Naive thymus-derived CD8-positive, alpha-beta T cell (primary cell): ENCODE results near the gene CD70. TPM values are rescaled to one million over a fixed set of nuclear protein-coding genes. Genes with fewer than 3 reads are reported as not detected.
"Not testable (repeated sequence)": the region's sequence is repeated elsewhere in the genome, so short reads cannot be mapped to it uniquely, and the experiment has no call there.

Experiments used
- ATAC-seq, 2 donors: fragments of 150-1000 bp; cut with Tn5 transposase in 1 of 2; sonication (Bioruptor Pico), chemical (Tn5 transposase) in 1 of 2; 1 replicate in 1 of 2; 2 replicates in 1 of 2; pipeline ENCODE4 v1.10.0; 2021; ENCODE audit warnings: mild to moderate bottlenecking in 2 of 2, moderate library complexity in 2 of 2
- POLR2A ChIA-PET: fragments of 350-600 bp; sonication (Branson Sonifier 250); formaldehyde crosslinking; loops from one replicate; lab custom pipeline; 2021; ENCODE audit warnings: antibody characterized with exemption; lab: Charles Lee
- DNase-seq, 10 donors: peaks; one replicate each; pipeline versions ENCODE4 v3.0.0 to v3.0.0-alpha.2; 2020 to 2022
- H3K27ac Mint-ChIP-seq, 10 donors: one replicate each; pipeline ENCODE4 v1.8.0; 2020 to 2022; ENCODE audit warnings: mild to moderate bottlenecking in 10 of 10, mixed read lengths in 10 of 10, moderate library complexity in 4 of 10, inconsistent platforms in 1 of 10
- H3K27me3 Mint-ChIP-seq, 5 donors: one replicate each; pipeline ENCODE4 v1.8.0; 2021 to 2022; ENCODE audit warnings: mixed read lengths in 5 of 5
- H3K36me3 Mint-ChIP-seq, 3 donors: one replicate each; pipeline ENCODE4 v1.8.0; 2020 to 2022; ENCODE audit warnings: mixed read lengths in 3 of 3, mild to moderate bottlenecking in 2 of 3, inconsistent platforms in 1 of 3
- H3K4me1 Mint-ChIP-seq, 4 donors: one replicate each; pipeline ENCODE4 v1.8.0; 2021 to 2022; ENCODE audit warnings: mixed read lengths in 4 of 4
- H3K4me3 Mint-ChIP-seq, 10 donors: one replicate each; pipeline ENCODE4 v1.8.0; 2020 to 2022; ENCODE audit warnings: mild to moderate bottlenecking in 10 of 10, mixed read lengths in 10 of 10, moderate library complexity in 6 of 10, inconsistent platforms in 1 of 10
- H3K9me3 Mint-ChIP-seq, 9 donors: one replicate each; pipeline ENCODE4 v1.8.0; 2020 to 2022; ENCODE audit warnings: mixed read lengths in 9 of 9, mild to moderate bottlenecking in 3 of 9, inconsistent platforms in 1 of 9, moderate library complexity in 1 of 9
- polyA plus RNA-seq, 3 donors: library from polyadenylated mRNA; unstranded; fragments of 300-500 nt; fragmentation: Illumina TruSeq; gene quantifications; one replicate each; pipeline ENCODE4 v1.2.3, GENCODE V29; 2021
- total RNA-seq, 8 experiments: library from RNA in 2 of 8; stranded (reverse) in 2 of 8; gene quantifications; one replicate each; pipeline ENCODE4 v1.2.3 and lab custom pipeline; 2021 to 2026

Gene CD70
- total and polyA plus RNA-seq, 5 experiments from 2014 or later = 0.90 TPM; not detected in 4

GRCh38 chr19:6579450-6580178 lies 11.3 kb downstream of the CD70 start:
- POLR2A ChIA-PET = no interaction called here
- DNase-seq (no peak), ATAC-seq (no peak)
- no peaks in the 10 kb centered on the region for H3K9me3 Mint-ChIP-seq
- H3K4me1 Mint-ChIP-seq = peaks cover 0 to 2% (median 0%) of the 10 kb centered on the region in 4 donors
- H3K27me3 Mint-ChIP-seq = peaks cover 0 to 4% (median 0%) of the 10 kb centered on the region in 5 donors
- no peaks in the 10 kb centered on the region for H3K36me3 Mint-ChIP-seq
- no peak overlapping the region for H3K27ac Mint-ChIP-seq
- H3K4me3 Mint-ChIP-seq = no peak overlapping the region

DNA sequence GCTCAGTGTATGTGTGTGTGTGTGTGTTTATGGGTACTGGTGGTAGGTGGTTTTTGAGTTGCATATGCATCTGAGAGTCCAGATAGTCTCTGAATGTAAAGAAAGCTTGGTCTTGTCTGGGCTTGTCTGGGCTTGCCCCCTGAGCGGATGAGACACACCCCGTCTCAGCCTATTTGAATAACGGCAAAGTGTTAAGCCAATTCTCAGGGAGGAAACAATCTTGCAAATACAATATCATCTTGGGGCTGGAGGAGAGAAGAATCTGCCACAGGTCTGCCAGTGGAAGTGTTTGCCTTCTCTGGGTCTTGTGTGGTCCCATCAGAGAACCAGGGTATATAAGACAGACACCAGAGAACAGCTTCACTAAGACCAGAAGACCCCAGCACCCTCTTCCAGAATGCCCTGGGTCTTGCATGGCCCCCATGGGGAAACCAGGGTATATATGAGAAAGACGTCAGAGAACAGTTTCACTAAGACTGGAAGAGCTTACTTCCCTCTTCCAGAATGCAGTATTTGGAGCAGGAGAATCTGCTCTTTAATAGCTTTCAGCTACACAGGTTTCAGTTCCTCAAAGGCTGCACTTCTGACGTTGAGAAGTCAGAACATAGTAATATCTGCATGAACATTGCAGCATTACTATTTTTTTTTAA lies 13.3 kb downstream of the CD70 start:
- no peaks in the 10 kb centered on the region for H3K9me3 Mint-ChIP-seq
- DNase-seq (peak in 1 of 10 donors; percentile 13), ATAC-seq (peak in 1 of 2 donors; percentile 41)
- no peak overlapping the region for H3K4me3 Mint-ChIP-seq
- peaks cover 0 to 4% (median under 1%) of the 10 kb centered on the region in 5 donors for H3K27me3 Mint-ChIP-seq
- POLR2A ChIA-PET = no interaction called here
- H3K36me3 Mint-ChIP-seq = no peaks in the 10 kb centered on the region
- peaks cover 0 to 2% (median 0%) of the 10 kb centered on the region in 4 donors for H3K4me1 Mint-ChIP-seq
- no peak overlapping the region for H3K27ac Mint-ChIP-seq

DNA sequence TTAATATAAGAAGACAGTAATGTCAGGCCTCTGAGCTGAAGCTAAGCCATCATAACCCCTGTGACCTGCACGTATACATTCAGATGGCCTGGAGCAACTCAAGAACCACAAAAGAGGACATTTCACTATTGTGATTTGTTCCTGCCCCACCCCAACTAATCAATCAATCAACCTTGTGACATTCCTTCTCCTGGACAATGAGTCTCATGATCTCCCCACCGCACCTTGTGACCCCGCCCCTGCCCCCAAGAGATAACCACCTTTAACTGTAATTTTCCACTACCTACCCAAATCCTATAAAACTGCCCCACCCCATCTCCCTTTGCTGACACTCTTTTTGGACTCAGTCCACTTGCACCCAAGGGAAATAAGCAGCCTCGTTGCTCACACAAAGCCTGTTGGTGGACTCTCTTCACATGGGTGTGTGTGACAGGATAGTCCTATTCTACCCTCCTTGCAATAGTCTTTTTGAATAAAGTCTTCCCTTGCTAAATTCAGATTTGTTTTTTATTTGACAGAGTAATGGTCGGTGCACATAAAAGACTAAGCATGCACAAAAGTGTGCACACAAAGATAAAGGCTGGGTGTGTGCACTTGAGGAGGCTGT lies 14.0 kb downstream of the CD70 start:
- ATAC-seq (no peak), DNase-seq (no peak)
- POLR2A ChIA-PET = no interaction called here
- no peak overlapping the region for H3K4me3 Mint-ChIP-seq
- peaks cover 0 to 2% (median 0%) of the 10 kb centered on the region in 4 donors for H3K4me1 Mint-ChIP-seq
- no peak overlapping the region for H3K27ac Mint-ChIP-seq
- H3K36me3 Mint-ChIP-seq = no peaks in the 10 kb centered on the region
- peaks cover 0 to 6% (median 3%) of the 10 kb centered on the region in 5 donors for H3K27me3 Mint-ChIP-seq
- H3K9me3 Mint-ChIP-seq = peaks cover 0 to 2% (median 0%) of the 10 kb centered on the region in 9 donors

GRCh38 chr19:6573350-6573749 lies 17.6 kb downstream of the CD70 start:
- H3K27me3 Mint-ChIP-seq = peaks cover 8 to 17% (median 12%) of the 10 kb centered on the region in 5 donors
- no peak overlapping the region for H3K27ac Mint-ChIP-seq
- H3K9me3 Mint-ChIP-seq = peaks cover 0 to 9% (median 0%) of the 10 kb centered on the region in 9 donors
- no peaks in the 10 kb centered on the region for H3K36me3 Mint-ChIP-seq
- no peak for DNase-seq
- POLR2A ChIA-PET = no interaction called here
- ATAC-seq = no peak
- peaks cover 0 to 2% (median 0%) of the 10 kb centered on the region in 4 donors for H3K4me1 Mint-ChIP-seq
- no peak overlapping the region for H3K4me3 Mint-ChIP-seq

DNA sequence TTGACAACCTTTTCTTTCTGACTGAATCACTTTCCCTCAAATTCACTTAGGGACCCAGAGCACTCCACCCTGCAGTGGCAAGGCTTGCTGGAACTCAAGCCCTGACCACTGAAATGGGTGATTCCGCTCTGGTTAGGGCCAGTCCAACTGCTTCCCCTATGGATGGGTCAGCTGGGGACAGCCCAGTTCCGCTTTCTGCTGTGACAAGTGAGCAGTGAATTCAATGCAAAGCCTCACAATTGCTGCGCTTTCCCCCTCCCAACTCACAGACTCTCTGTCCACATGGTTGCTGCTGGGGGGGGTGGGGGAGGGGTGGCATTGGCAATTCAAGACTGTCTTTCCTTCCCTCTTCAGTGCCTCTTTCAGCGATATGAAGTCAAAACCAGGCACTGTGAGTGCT lies 18.7 kb downstream of the CD70 start:
- POLR2A ChIA-PET = no interaction called here
- Mint-ChIP-seq H3K36me3 (no peaks in the 10 kb centered on the region), H3K9me3 (peaks cover 0 to 9% (median 0%) of the 10 kb centered on the region in 9 donors), H3K4me3 (no peak overlapping the region), H3K27me3 (peaks cover 8 to 20% (median 12%) of the 10 kb centered on the region in 5 donors), H3K27ac (no peak overlapping the region), H3K4me1 (no peaks in the 10 kb centered on the region)
- no peak for ATAC-seq
- no peak for DNase-seq

GRCh38 chr19:6571167-6571566 lies 19.8 kb downstream of the CD70 start:
- no peak overlapping the region for H3K27ac Mint-ChIP-seq
- peaks cover 8 to 20% (median 12%) of the 10 kb centered on the region in 5 donors for H3K27me3 Mint-ChIP-seq
- no peaks in the 10 kb centered on the region for H3K36me3 Mint-ChIP-seq
- no peaks in the 10 kb centered on the region for H3K4me1 Mint-ChIP-seq
- H3K9me3 Mint-ChIP-seq = peaks cover 0 to 12% (median 3%) of the 10 kb centered on the region in 9 donors
- H3K4me3 Mint-ChIP-seq = no peak overlapping the region
- DNase-seq = no peak
- POLR2A ChIA-PET = no interaction called here
- no peak for ATAC-seq

DNA sequence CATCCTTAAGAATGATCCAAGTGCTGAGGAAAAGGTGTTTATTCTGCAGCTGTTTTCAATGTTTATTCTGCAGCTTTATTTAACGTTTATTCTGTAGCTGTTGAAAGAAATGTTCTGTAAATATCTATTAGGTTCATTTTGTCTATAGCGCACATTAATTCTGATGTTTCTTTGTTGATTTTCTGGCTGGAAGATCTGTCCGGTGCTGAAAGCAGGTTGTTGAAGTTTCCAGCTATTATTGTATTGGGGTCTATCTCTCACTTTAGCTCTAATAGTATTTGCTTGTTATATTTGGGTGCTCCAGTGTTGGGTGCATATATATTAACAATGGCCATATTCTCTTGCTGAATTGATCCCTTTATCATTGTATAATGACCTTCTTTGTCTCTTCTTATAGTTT lies 20.2 kb downstream of the CD70 start:
- Mint-ChIP-seq H3K27ac (no peak overlapping the region), H3K36me3 (no peaks in the 10 kb centered on the region), H3K9me3 (peaks cover 0 to 12% (median 3%) of the 10 kb centered on the region in 9 donors), H3K27me3 (peaks cover 8 to 20% (median 12%) of the 10 kb centered on the region in 5 donors), H3K4me3 (no peak overlapping the region), H3K4me1 (no peaks in the 10 kb centered on the region)
- POLR2A ChIA-PET = no interaction called here
- no peak for DNase-seq
- ATAC-seq = no peak

- Mint-ChIP-seq H3K36me3 (peaks cover 0 to 6% (median 0%) of the 10 kb centered on the region in 3 donors), H3K4me3 (no peak overlapping the region), H3K4me1 (no peaks in the 10 kb centered on the region), H3K27ac (no peak overlapping the region), H3K9me3 (peaks cover 0 to 22% (median 5%) of the 10 kb centered on the region in 9 donors), H3K27me3 (peaks cover 8 to 23% (median 16%) of the 10 kb centered on the region in 5 donors)
- DNase-seq (no peak), ATAC-seq (no peak)
- POLR2A ChIA-PET = no interaction called here
Observed at GRCh38 chr19:6568816-6569215, 22.1 kb downstream of the CD70 start.

DNA sequence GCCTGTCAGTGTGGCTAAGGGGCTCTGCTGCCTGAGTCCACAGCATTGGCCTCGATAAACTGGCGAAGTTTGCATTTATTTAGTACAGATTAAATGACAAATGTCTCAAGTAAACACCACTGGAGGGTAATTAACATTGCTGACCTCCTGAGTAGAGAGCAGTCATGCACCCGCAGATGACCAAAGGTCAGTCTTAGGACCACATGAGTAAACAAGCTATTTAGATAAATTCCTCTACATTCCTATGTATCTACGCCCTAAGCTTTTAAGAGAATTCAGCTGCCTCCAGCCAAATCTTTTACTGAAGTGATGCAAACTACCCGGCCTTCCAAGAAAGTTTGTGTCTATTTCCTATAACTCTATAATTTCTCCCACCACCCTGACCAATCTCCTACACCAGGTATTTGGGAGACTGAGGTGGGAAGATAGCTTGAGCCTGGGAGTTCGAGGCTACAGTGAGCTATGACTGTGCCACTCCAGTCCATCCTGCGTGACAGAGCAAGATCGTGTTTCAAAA lies 22.9 kb downstream of the CD70 start:
- DNase-seq = no peak
- Mint-ChIP-seq H3K27ac (peak overlapping the region in 1 of 10 donors; percentile 32), H3K27me3 (peaks cover 8 to 23% (median 16%) of the 10 kb centered on the region in 5 donors), H3K4me1 (no peaks in the 10 kb centered on the region), H3K9me3 (peaks cover 0 to 22% (median 5%) of the 10 kb centered on the region in 9 donors), H3K36me3 (peaks cover 0 to 6% (median 0%) of the 10 kb centered on the region in 3 donors), H3K4me3 (no peak overlapping the region)
- no peak for ATAC-seq
- POLR2A ChIA-PET = no interaction called here

GRCh38 chr19:6566727-6567126 lies 24.2 kb downstream of the CD70 start:
- ATAC-seq, H3K27ac Mint-ChIP-seq, DNase-seq, H3K36me3 Mint-ChIP-seq, H3K4me3 Mint-ChIP-seq, POLR2A ChIA-PET, H3K4me1 Mint-ChIP-seq: not testable (repeated sequence)
- peaks cover 0 to 22% (median 5%) of the 10 kb centered on the region in 9 donors for H3K9me3 Mint-ChIP-seq
- peaks cover 8 to 25% (median 12%) of the 10 kb centered on the region in 5 donors for H3K27me3 Mint-ChIP-seq

DNA sequence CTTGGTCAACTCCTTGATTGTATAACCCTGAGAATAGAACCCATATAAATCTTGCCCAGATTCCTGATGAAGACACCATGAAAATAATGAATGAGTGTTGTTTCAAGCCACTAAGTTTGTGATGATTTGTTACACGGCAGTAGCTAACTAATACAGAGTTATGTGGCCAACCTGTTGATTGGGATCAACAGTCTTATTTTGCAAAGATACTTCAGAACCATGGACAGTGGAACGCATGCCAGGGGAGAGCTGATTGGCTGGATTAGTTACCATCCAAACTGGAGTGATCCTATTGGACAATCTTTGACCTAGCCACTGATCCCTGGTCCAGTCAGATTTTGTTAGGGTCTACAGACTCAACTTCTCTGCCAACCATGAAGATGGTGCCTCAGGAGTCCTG lies 26.6 kb downstream of the CD70 start:
- DNase-seq = no peak

DNA sequence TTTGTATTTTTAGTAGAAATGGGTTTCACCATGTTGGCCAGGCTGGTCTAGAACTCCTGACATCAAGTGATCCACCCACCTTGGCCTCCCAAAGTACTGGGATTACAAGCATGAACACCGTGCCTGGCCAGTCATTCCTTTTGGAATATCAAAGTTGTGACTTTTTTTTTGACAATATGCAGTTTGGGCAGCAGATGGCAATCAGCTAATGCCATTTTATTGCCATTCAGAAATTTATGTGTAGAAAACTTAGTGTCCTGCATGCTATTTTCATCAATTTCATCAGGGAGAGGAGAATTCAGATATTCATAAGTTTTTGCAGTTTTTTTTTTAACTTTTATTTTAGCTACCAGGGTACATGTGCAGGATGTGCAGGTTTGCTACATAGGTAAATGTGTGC lies 28.5 kb downstream of the CD70 start:
- ATAC-seq, H3K27ac Mint-ChIP-seq, H3K4me3 Mint-ChIP-seq, DNase-seq, POLR2A ChIA-PET, H3K4me1 Mint-ChIP-seq, H3K36me3 Mint-ChIP-seq: not testable (repeated sequence)
- Mint-ChIP-seq H3K27me3 (peaks cover 3 to 13% (median 4%) of the 10 kb centered on the region in 5 donors), H3K9me3 (peaks cover 0 to 15% (median 4%) of the 10 kb centered on the region in 9 donors)

More for the DNA sequence above, 26.6 kb downstream of the CD70 start:
- no peak overlapping the region for H3K4me3 Mint-ChIP-seq
- H3K27me3 Mint-ChIP-seq = peaks cover 3 to 13% (median 4%) of the 10 kb centered on the region in 5 donors
- H3K36me3 Mint-ChIP-seq = peaks cover 0 to 6% (median 0%) of the 10 kb centered on the region in 3 donors
- POLR2A ChIA-PET = no interaction called here
- peaks cover 0 to 15% (median 4%) of the 10 kb centered on the region in 9 donors for H3K9me3 Mint-ChIP-seq
- ATAC-seq = no peak
- H3K4me1 Mint-ChIP-seq = no peaks in the 10 kb centered on the region
- H3K27ac Mint-ChIP-seq = no peak overlapping the region
